Epithelial cell of proximal tubule (primary cell): ENCODE results near the gene P2RX4. TPM values are rescaled to one million over a fixed set of nuclear protein-coding genes. Genes with fewer than 3 reads are reported as not detected.

Source experiments
- DNase-seq: peaks from one replicate; pipeline ENCODE4 v3.0.0-alpha.2; 2011; ENCODE audit warnings: low read depth
- H3K4me3 ChIP-seq: 2 replicates; pipeline ENCODE4 v1.5.1; 2011; ENCODE audit warnings: low read depth, mild to moderate bottlenecking, low read length
- total RNA-seq: library from RNA; depleted of rRNA; stranded (reverse); fragments of >200 nt; gene quantifications from 2 replicates; pipeline ENCODE4 v1.2.3, GENCODE V29; 2015
- TF ChIP-seq, protein P1 (sequence below): conservative IDR thresholded peaks from 2 replicates; pipeline ENCODE4 v1.5.1; 2012; ENCODE audit warnings: low read depth, mild to moderate bottlenecking, low read length

P2RX4 gene
- total RNA-seq, 1 donor from 2014 or later = 62.6 TPM

DNA sequence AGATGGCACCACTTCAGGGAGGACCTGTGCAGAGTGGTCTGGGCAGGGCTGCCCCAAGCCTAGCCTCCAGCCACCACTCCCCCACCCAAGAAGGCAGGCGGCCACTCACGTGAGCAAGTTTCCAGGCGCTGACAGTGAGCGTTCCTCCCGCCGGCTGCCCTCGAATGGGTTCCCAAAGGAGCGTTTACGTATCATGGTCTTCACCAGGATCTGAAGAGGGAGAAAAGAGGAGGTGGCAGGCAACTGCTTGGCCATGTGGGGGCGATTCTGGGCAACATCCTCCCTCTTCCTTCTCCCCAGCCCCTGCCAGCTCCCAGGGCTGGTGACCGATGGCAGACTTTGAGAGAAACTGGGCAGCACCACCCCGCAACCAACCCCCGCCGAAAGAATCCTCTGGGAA lies 35.1 kb downstream of the P2RX4 start:
- DNase-seq = no peak
- TF ChIP-seq, protein P1, sequence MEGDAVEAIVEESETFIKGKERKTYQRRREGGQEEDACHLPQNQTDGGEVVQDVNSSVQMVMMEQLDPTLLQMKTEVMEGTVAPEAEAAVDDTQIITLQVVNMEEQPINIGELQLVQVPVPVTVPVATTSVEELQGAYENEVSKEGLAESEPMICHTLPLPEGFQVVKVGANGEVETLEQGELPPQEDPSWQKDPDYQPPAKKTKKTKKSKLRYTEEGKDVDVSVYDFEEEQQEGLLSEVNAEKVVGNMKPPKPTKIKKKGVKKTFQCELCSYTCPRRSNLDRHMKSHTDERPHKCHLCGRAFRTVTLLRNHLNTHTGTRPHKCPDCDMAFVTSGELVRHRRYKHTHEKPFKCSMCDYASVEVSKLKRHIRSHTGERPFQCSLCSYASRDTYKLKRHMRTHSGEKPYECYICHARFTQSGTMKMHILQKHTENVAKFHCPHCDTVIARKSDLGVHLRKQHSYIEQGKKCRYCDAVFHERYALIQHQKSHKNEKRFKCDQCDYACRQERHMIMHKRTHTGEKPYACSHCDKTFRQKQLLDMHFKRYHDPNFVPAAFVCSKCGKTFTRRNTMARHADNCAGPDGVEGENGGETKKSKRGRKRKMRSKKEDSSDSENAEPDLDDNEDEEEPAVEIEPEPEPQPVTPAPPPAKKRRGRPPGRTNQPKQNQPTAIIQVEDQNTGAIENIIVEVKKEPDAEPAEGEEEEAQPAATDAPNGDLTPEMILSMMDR = no peak
- H3K4me3 ChIP-seq = no peak overlapping the region

DNA sequence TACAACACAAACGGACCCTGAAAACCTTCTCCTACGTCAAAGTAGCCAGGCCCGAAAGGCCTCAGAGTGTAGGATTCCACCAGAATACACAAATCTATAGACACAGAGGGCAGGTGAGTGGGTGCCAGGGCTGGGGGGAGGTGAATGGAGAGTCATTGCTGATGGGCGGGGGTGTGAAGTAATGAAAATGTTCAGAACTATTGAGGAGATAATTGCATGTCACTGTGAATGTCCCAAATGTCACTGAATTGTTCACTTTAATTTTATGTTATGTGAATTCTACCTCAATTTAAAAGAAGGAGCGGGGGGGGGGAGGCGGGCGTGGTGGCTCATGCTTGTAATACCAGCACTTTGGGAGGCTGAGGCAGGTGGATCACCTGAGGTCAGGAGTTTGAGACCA lies 36.0 kb downstream of the P2RX4 start:
- TF ChIP-seq, protein P1 = no peak
- DNase-seq = no peak
- no peak overlapping the region for H3K4me3 ChIP-seq

DNA sequence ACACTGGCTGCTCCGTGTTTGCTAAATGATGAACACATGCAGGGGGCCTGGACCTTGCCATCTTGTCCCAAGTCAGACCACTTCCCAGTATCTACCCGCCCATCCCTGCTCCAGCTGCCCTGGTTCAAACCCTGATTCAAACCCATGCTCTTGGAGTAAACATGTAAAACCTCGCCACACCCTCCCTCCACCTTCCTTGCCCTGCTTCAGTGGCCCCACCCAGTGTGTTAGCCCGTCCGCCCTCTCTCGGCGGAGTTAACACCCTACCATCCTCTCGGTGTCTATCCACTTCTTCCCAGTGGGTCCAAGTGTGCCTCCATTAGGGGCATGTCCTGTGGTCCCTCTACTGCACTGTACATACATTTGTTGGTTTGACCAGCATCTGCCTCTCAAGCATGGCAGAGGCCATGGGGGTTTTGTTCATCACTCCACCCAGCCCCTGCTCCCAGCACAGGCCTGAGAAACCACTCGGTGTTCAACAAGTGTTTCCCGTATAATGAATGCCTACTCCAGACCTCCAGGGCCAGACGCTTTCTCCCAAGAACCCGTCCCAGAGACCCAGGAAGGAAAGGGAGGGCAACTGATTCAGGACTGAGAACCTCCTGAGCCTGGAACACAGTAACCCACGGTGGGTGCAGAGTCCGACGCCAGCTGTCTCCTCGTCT lies 37.1 kb downstream of the P2RX4 start:
- TF ChIP-seq, protein P1 = no peak
- no peak for DNase-seq
- H3K4me3 ChIP-seq = no peak overlapping the region

DNA sequence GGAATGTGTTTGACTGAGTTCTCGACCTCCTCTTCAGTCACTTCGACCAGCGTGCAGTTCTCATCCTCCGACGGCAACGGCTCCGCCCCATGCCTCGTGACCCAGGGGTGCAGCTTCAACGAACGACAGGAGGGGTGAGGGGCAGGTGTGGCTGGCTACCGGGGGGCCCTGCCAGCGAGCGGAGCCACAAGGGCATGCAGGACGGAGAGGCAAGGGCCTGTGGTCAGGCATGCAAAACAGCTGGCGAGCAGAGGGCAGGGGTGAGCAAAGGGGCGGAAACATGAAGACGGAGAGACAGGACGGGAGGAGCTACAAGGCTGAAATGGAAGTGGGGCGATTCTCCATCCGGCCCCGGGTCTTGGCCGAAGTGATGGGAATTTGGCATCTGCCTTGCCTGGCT lies 38.7 kb downstream of the P2RX4 start:
- DNase-seq = no peak
- H3K4me3 ChIP-seq = no peak overlapping the region
- TF ChIP-seq, protein P1 = no peak

DNA sequence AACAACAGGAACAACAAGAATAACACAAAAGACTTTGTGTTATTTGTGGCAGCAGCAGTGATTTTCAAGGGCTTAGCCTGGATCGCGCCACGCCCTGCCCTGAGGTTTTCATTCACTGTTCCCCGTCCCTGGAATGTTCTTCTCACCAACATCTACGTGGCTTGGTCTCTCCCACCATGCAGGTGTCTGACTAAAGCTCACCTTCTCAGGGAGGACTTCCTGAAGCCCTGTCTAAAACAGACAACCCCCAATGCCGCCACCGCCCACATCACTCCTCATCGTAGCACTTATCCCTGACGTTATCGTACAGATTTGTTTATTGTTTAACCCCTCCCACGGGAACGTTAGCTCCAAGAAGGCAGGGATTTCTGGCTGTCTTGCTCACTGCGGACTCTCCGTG lies 40.4 kb downstream of the P2RX4 start:
- no peak overlapping the region for H3K4me3 ChIP-seq
- DNase-seq = no peak
- TF ChIP-seq, protein P1 = no peak

DNA sequence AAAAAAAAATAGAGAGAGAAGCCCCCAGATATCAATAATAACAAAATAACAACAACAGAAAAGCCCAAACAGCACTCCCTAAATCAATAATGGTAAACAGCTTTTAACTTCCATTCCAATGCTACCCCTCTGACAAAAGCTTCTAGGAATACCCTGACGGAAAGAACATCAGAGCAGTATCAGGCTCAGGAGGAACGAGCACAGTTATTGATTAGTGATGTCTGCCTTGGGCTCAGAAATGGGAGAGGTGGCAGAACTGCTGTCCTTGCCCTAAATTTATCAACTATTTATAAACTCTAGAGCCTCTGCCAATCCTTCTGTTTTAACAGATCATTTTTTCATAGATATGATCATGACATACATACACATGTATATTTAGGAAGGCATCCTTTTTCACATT lies 41.9 kb downstream of the P2RX4 start:
- DNase-seq = no peak
- H3K4me3 ChIP-seq = no peak overlapping the region

More for the DNA sequence above, 41.9 kb downstream of the P2RX4 start:
- TF ChIP-seq, protein P1 = no peak
